Measurements from ENCODE around the gene AK9. TPM values are rescaled to one million over a fixed set of nuclear protein-coding genes. Genes with fewer than 3 reads are reported as not detected.

AK9 gene
- 4.4 and 6.7 TPM in 2 replicates for total RNA-seq

GRCh38 chr6:109690737-109691621, at the start of gene AK9, which contains the start of gene FIG4:
Gene AK9, minus strand, starts transcription at chr6:109691202. Its CDS starts 15,457 bp downstream, at chr6:109675745.
Gene FIG4, plus strand, starts transcription at chr6:109691296. Its CDS starts 140 bp downstream, at chr6:109691436.

GRCh38 chr6:109482905-109483734, 207.9 kb downstream of the AK9 start, which contains the start of gene ZBTB24:
Gene ZBTB24, minus strand, starts transcription at chr6:109483219. Its CDS starts 1,193 bp downstream, at chr6:109482026.

GRCh38 chr6:109455437-109456110, 235.4 kb downstream of the AK9 start, which contains the start of gene MICAL1:
Gene MICAL1, minus strand, starts transcription at chr6:109455772. Its CDS starts 1,576 bp downstream, at chr6:109454196.

Other genes with a start within 250 kb of the AK9 start
- gene MICAL1, start 235.4 kb downstream of the AK9 start, total RNA-seq: 13.0 and 13.7 TPM in 2 replicates
- gene ZBTB24, start 208.0 kb downstream of the AK9 start, total RNA-seq: 8.2 and 11.2 TPM in 2 replicates
- gene FIG4, start 94 bp upstream of the AK9 start, total RNA-seq: 16.1 and 17.9 TPM in 2 replicates

Measured in nasal cavity respiratory epithelium epithelial cell of viscerocranial mucosa (primary cell).